HCT116 (cell line): ENCODE data around the gene GSAP. TPM values are rescaled to one million over a fixed set of nuclear protein-coding genes. Genes with fewer than 3 reads are reported as not detected.

ENCODE experiments used
- ATAC-seq: fragments of 200-7000 bp; cut with Tn5 transposase; 2 replicates; pipeline ENCODE4 v1.9.1; 2020; ENCODE audit warnings: mild to moderate bottlenecking, moderate library complexity
- BruUV-seq: library from RNA; stranded (reverse); fragments of 400-500 nt; replicated peaks from 2 replicates; lab custom pipeline; 2021; lab: Mats Ljungman, UMichigan
- CTCF ChIA-PET: fragments of 300-600 bp; sonication (Branson Sonifier 250); formaldehyde crosslinking; loops from one replicate; lab custom pipeline; 2021; ENCODE audit warnings: antibody characterized with exemption; lab: Charles Lee
- POLR2A ChIA-PET: fragments of 300-600, 350-600 bp; sonication (Branson Sonifier 250); formaldehyde crosslinking; loops from one replicate; lab custom pipeline; 2021; ENCODE audit warnings: antibody characterized with exemption; lab: Charles Lee
- RAD21 ChIA-PET, 2 experiments: fragments of 300-600 bp; sonication (Branson Sonifier 250); formaldehyde crosslinking; loops; one replicate each; lab custom pipeline; 2023; ENCODE audit warnings: low total read pairs in 2 of 2; ENCODE audit not compliant: uncharacterized antibody in 2 of 2, unreplicated experiment in 2 of 2, low non-redundant PET in 1 of 2; lab: Charles Lee
- DNase-seq: peaks from one replicate; pipeline ENCODE4 v3.0.0-alpha.2; 2010; ENCODE audit warnings: low read depth, low spot score
- H2AFZ ChIP-seq: fragments of 200-600 bp; shearing (Covaris generic), sonication (generic); 2 replicates; pipeline ENCODE4 v1.6.1; 2017; ENCODE audit warnings: low read depth, mixed run types, mixed read lengths, antibody characterized with exemption, low read length; ENCODE audit not compliant: poor library complexity, severe bottlenecking
- H3K27ac ChIP-seq: 2 replicates; pipeline ENCODE4 v1.5.1; 2012; ENCODE audit warnings: low read depth, low read length
- H3K27me3 ChIP-seq: fragments of 200-600 bp; sonication (generic); 2 replicates; pipeline ENCODE4 v1.6.1; 2016; ENCODE audit warnings: mixed run types, low read length, mixed read lengths; ENCODE audit not compliant: insufficient read depth
- H3K36me3 ChIP-seq, 2 experiments: fragments of 200-500 bp in 1 of 2; fragments of 200-600 bp in 1 of 2; sonication (Bioruptor generic) in 1 of 2; sonication (generic) in 1 of 2; 2 replicates each; pipeline versions ENCODE4 v1.5.1 to v1.6.1; 2014 to 2016; ENCODE audit warnings: low read length in 2 of 2, inconsistent platforms in 1 of 2, mixed read lengths in 1 of 2, mixed run types in 1 of 2; ENCODE audit not compliant: insufficient read depth in 2 of 2, control insufficient read depth in 1 of 2
- H3K4me1 ChIP-seq, 2 experiments: fragments of 200-600 bp in 1 of 2; sonication (generic) in 1 of 2; 2 replicates each; pipeline versions ENCODE4 v1.5.1 to v1.6.1; 2012 to 2017; ENCODE audit warnings: low read length in 2 of 2, inconsistent platforms in 1 of 2, mild to moderate bottlenecking in 1 of 2, mixed read lengths in 1 of 2, mixed run types in 1 of 2, moderate library complexity in 1 of 2; ENCODE audit not compliant: insufficient read depth in 2 of 2, control insufficient read depth in 1 of 2
- H3K4me2 ChIP-seq: fragments of 200-600 bp; sonication (generic); 2 replicates; pipeline ENCODE4 v1.6.1; 2017; ENCODE audit warnings: mixed run types, low read length, mixed read lengths
- H3K4me3 ChIP-seq, 2 experiments: fragments of 200-600 bp in 1 of 2; sonication (generic) in 1 of 2; replicated peaks in 1 of 2; 2 replicates each; pipeline ENCODE4 v1.5.1; 2011 to 2016; ENCODE audit warnings: low read length in 2 of 2, control low read depth in 1 of 2, low read depth in 1 of 2, mild to moderate bottlenecking in 1 of 2, mixed read lengths in 1 of 2, mixed run types in 1 of 2
- H3K79me2 ChIP-seq: fragments of 200-600 bp; sonication (generic); 2 replicates; pipeline ENCODE4 v1.6.1; 2017; ENCODE audit warnings: mild to moderate bottlenecking, mixed run types, low read length, moderate library complexity, mixed read lengths; ENCODE audit not compliant: insufficient read depth
- H3K9ac ChIP-seq: fragments of 200-600 bp; sonication (generic); 2 replicates; pipeline ENCODE4 v1.6.1; 2016; ENCODE audit warnings: low read length, mixed read lengths
- H3K9me2 ChIP-seq: fragments of 200-600 bp; sonication (generic), shearing (Covaris generic); 2 replicates; pipeline ENCODE4 v1.6.1; 2017; ENCODE audit warnings: mixed run types, mild to moderate bottlenecking, moderate library complexity; ENCODE audit not compliant: insufficient read depth
- H3K9me3 ChIP-seq, 2 experiments: fragments of 200-500 bp in 1 of 2; fragments of 200-600 bp in 1 of 2; sonication (Bioruptor generic) in 1 of 2; sonication (generic) in 1 of 2; 2 replicates each; pipeline ENCODE4 v1.6.1; 2014 to 2017; ENCODE audit warnings: low read length in 2 of 2, mixed read lengths in 2 of 2, inconsistent platforms in 1 of 2, low read depth in 1 of 2, mild to moderate bottlenecking in 1 of 2, mixed run types in 1 of 2, moderate library complexity in 1 of 2; ENCODE audit not compliant: control insufficient read depth in 1 of 2, insufficient read depth in 1 of 2
- H4K20me1 ChIP-seq: fragments of 200-600 bp; sonication (generic), shearing (Covaris generic); 2 replicates; pipeline ENCODE4 v1.6.1; 2017; ENCODE audit warnings: mixed run types, mild to moderate bottlenecking, moderate library complexity; ENCODE audit not compliant: insufficient read depth
- CEBPB ChIP-seq: IDR thresholded peaks from 2 replicates; pipeline ENCODE4 v1.6.1; 2012; ENCODE audit warnings: low read depth
- ELF1 ChIP-seq: IDR thresholded peaks from 2 replicates; pipeline ENCODE4 v1.6.1; 2012; ENCODE audit warnings: low read depth, borderline replicate concordance
- EZH2 ChIP-seq: fragments of 200-600 bp; sonication (generic); IDR thresholded peaks from 2 replicates; pipeline ENCODE4 v1.6.1; 2017; ENCODE audit warnings: antibody characterized with exemption, mixed run types
- FOSL1 ChIP-seq: IDR thresholded peaks from 2 replicates; pipeline ENCODE4 v1.6.1; 2012; ENCODE audit warnings: low read depth
- JUND ChIP-seq: IDR thresholded peaks from 2 replicates; pipeline ENCODE4 v1.6.1; 2012
- POLR2A ChIP-seq: IDR thresholded peaks from 2 replicates; pipeline ENCODE4 v1.7.0; 2011; ENCODE audit warnings: borderline replicate concordance; ENCODE audit not compliant: insufficient read depth, insufficient read length; ENCODE audit errors: extremely low read depth
- SIN3A ChIP-seq: IDR thresholded peaks from 2 replicates; pipeline ENCODE4 v1.6.1; 2012; ENCODE audit warnings: low read depth
- SP1 ChIP-seq: IDR thresholded peaks from 2 replicates; pipeline ENCODE4 v1.6.1; 2012; ENCODE audit warnings: low read depth
- YY1 ChIP-seq: IDR thresholded peaks from 2 replicates; pipeline ENCODE4 v1.6.1; 2011; ENCODE audit warnings: low read length, low read depth, moderate library complexity, mild to moderate bottlenecking; ENCODE audit not compliant: insufficient replicate concordance; ENCODE audit errors: extremely low read depth
- ZNF274 ChIP-seq: fragments of 200-500 bp; sonication (Bioruptor generic); IDR thresholded peaks from 2 replicates; pipeline ENCODE4 v1.6.1; 2014; ENCODE audit warnings: mild to moderate bottlenecking, low read depth, low read length, inconsistent platforms
- intact Hi-C: fragments of 100-400 bp; cut with micrococcal nuclease; formaldehyde crosslinking; loops from 2 replicates; pipeline ENCODE4 v1.10.0; 2022
- total RNA-seq: library from RNA; stranded (reverse); gene quantifications from one replicate; pipeline ENCODE4 v1.2.1, GENCODE V29; 2021; ENCODE audit not compliant: unreplicated experiment
- TF ChIP-seq, protein P1 (sequence below): IDR thresholded peaks from 2 replicates; pipeline ENCODE4 v1.6.1; 2012; ENCODE audit warnings: low read depth
- TF ChIP-seq, protein P2 (sequence below): IDR thresholded peaks from 2 replicates; pipeline ENCODE4 v1.6.1; 2011; ENCODE audit warnings: mild to moderate bottlenecking, low read length, moderate library complexity; ENCODE audit not compliant: insufficient replicate concordance; ENCODE audit errors: extremely low read depth
- TF ChIP-seq, protein P3 (sequence below): IDR thresholded peaks from 2 replicates; pipeline ENCODE4 v1.6.1; 2012
- TF ChIP-seq, protein P4 (sequence below): IDR thresholded peaks from 2 replicates; pipeline ENCODE4 v1.6.1; 2012

Gene GSAP
- total RNA-seq, 1 experiment from 2014 or later = not detected

DNA sequence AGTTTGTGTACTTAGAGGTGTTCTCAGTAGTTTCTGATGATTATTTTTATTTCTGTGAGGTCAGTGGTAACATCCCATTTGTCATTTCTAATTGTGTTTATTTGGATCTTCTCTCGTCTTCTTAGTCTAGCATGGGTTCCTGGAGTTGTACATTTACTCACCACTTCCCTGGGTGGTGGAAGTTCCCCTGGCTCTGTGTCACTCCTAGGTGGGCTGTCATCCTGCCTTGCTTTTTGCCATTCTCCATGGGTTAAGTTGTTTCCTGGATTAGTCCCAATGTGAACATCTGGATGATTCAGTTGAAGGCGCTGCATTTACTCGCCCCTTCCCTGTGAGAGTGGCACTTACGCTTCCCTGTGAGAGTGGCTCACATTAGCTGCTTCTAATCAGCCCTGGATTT lies 48.2 kb downstream of the GSAP start:
- intact Hi-C loops = no loop called here
- TF ChIP-seq, protein P1, sequence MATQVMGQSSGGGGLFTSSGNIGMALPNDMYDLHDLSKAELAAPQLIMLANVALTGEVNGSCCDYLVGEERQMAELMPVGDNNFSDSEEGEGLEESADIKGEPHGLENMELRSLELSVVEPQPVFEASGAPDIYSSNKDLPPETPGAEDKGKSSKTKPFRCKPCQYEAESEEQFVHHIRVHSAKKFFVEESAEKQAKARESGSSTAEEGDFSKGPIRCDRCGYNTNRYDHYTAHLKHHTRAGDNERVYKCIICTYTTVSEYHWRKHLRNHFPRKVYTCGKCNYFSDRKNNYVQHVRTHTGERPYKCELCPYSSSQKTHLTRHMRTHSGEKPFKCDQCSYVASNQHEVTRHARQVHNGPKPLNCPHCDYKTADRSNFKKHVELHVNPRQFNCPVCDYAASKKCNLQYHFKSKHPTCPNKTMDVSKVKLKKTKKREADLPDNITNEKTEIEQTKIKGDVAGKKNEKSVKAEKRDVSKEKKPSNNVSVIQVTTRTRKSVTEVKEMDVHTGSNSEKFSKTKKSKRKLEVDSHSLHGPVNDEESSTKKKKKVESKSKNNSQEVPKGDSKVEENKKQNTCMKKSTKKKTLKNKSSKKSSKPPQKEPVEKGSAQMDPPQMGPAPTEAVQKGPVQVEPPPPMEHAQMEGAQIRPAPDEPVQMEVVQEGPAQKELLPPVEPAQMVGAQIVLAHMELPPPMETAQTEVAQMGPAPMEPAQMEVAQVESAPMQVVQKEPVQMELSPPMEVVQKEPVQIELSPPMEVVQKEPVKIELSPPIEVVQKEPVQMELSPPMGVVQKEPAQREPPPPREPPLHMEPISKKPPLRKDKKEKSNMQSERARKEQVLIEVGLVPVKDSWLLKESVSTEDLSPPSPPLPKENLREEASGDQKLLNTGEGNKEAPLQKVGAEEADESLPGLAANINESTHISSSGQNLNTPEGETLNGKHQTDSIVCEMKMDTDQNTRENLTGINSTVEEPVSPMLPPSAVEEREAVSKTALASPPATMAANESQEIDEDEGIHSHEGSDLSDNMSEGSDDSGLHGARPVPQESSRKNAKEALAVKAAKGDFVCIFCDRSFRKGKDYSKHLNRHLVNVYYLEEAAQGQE = no peak
- TF ChIP-seq YY1 (no peak), SP1 (no peak), ZNF274 (no peak), CEBPB (no peak), POLR2A (no peak), EZH2 (no peak), SIN3A (no peak), JUND (no peak), ELF1 (no peak), FOSL1 (no peak)
- TF ChIP-seq, protein P2, sequence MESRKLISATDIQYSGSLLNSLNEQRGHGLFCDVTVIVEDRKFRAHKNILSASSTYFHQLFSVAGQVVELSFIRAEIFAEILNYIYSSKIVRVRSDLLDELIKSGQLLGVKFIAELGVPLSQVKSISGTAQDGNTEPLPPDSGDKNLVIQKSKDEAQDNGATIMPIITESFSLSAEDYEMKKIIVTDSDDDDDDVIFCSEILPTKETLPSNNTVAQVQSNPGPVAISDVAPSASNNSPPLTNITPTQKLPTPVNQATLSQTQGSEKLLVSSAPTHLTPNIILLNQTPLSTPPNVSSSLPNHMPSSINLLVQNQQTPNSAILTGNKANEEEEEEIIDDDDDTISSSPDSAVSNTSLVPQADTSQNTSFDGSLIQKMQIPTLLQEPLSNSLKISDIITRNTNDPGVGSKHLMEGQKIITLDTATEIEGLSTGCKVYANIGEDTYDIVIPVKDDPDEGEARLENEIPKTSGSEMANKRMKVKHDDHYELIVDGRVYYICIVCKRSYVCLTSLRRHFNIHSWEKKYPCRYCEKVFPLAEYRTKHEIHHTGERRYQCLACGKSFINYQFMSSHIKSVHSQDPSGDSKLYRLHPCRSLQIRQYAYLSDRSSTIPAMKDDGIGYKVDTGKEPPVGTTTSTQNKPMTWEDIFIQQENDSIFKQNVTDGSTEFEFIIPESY = no peak
- TF ChIP-seq, protein P3, sequence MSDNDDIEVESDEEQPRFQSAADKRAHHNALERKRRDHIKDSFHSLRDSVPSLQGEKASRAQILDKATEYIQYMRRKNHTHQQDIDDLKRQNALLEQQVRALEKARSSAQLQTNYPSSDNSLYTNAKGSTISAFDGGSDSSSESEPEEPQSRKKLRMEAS = no peak
- TF ChIP-seq, protein P4, sequence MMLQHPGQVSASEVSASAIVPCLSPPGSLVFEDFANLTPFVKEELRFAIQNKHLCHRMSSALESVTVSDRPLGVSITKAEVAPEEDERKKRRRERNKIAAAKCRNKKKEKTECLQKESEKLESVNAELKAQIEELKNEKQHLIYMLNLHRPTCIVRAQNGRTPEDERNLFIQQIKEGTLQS = no peak
- H3K36me3 ChIP-seq = no peaks in the 10 kb centered on the region
- no peak overlapping the region for H3K4me3 ChIP-seq
- DNase-seq (no peak), ATAC-seq (no peak)
- H3K9me3 ChIP-seq = peaks cover 0 to 4% of the 10 kb centered on the region in 2 experiments; a peak in 1 of 4 replicates
- no peaks in the 10 kb centered on the region for H4K20me1 ChIP-seq
- H3K4me2 ChIP-seq = no peak overlapping the region
- POLR2A ChIA-PET = no interaction called here
- H2AFZ ChIP-seq = no peak overlapping the region
- no peak overlapping the region for H3K9ac ChIP-seq
- no peaks in the 10 kb centered on the region for H3K4me1 ChIP-seq
- no peaks in the 10 kb centered on the region for H3K9me2 ChIP-seq
- H3K79me2 ChIP-seq = no peaks in the 10 kb centered on the region
- H3K27me3 ChIP-seq = no peaks in the 10 kb centered on the region
- BruUV-seq = no TSS peak
- CTCF ChIA-PET = no interaction called here
- RAD21 ChIA-PET = no interaction called here
- H3K27ac ChIP-seq = no peak overlapping the region
